GM12878 (cell line): Measurements from ENCODE around the gene MIEN1. TPM values are rescaled to one million over a fixed set of nuclear protein-coding genes. Genes with fewer than 3 reads are reported as not detected.

Experiments
- BMI1 ChIP-seq: fragments of 450-650 bp; IDR thresholded peaks from 2 replicates; pipeline ENCODE4 v1.6.1; 2016; ENCODE audit warnings: mild to moderate bottlenecking, moderate library complexity, borderline replicate concordance
- BRCA1 ChIP-seq: IDR thresholded peaks from 2 replicates; pipeline ENCODE4 v1.6.1; 2011; ENCODE audit warnings: low read depth, low read length, improper control_type of control experiment
- CBX5 ChIP-seq: sonication (generic); IDR thresholded peaks from 2 replicates; pipeline ENCODE4 v1.6.1; 2016; ENCODE audit warnings: low read depth, moderate library complexity, mild to moderate bottlenecking, inconsistent platforms
- CREM ChIP-seq: IDR thresholded peaks from 2 replicates; pipeline ENCODE4 v1.6.1; 2014; ENCODE audit warnings: antibody characterized with exemption, low read depth
- E2F4 ChIP-seq: IDR thresholded peaks from 2 replicates; pipeline ENCODE4 v1.6.1; 2012; ENCODE audit warnings: low read depth, low read length, improper control_type of control experiment
- FOS ChIP-seq: IDR thresholded peaks from 3 replicates; pipeline ENCODE4 v1.6.1; 2011; ENCODE audit warnings: borderline replicate concordance; ENCODE audit not compliant: insufficient read length; ENCODE audit errors: extremely low read depth
- HDAC2 ChIP-seq: fragments of 200-600 bp; sonication (generic); IDR thresholded peaks from 2 replicates; pipeline ENCODE4 v1.6.1; 2017
- IRF4 ChIP-seq: IDR thresholded peaks from 2 replicates; pipeline ENCODE4 v1.6.1; 2011; ENCODE audit warnings: low read depth, low read length
- MEF2A ChIP-seq: IDR thresholded peaks from 2 replicates; pipeline ENCODE4 v1.6.1; 2011; ENCODE audit warnings: low read depth, mild to moderate bottlenecking, low read length, moderate library complexity; ENCODE audit not compliant: insufficient read depth
- RAD21 ChIP-seq: IDR thresholded peaks from 2 replicates; pipeline ENCODE4 v1.6.1; 2011; ENCODE audit warnings: mild to moderate bottlenecking, low read depth, low read length, moderate library complexity; ENCODE audit not compliant: insufficient read depth
- SKIL ChIP-seq: fragments of 450-650 bp; IDR thresholded peaks from 2 replicates; pipeline ENCODE4 v1.6.1; 2017; ENCODE audit warnings: mild to moderate bottlenecking, low read depth, inconsistent platforms; ENCODE audit not compliant: poor library complexity, severe bottlenecking
- SMC3 ChIP-seq: IDR thresholded peaks from 2 replicates; pipeline ENCODE4 v1.6.1; 2011; ENCODE audit warnings: low read length, improper control_type of control experiment, borderline replicate concordance
- TCF12 ChIP-seq: IDR thresholded peaks from 2 replicates; pipeline ENCODE4 v1.6.1; 2011; ENCODE audit warnings: low read depth, mild to moderate bottlenecking, low read length
- ZBTB11 ChIP-seq: fragments of 450-650 bp; formaldehyde crosslinking; IDR thresholded peaks from 2 replicates; pipeline ENCODE4 v1.5.0; 2022; ENCODE audit warnings: mild to moderate bottlenecking, missing genetic modification characterization
- ZNF217 ChIP-seq: fragments of 450-650 bp; IDR thresholded peaks from 2 replicates; pipeline ENCODE4 v1.6.1; 2017; ENCODE audit warnings: antibody characterized with exemption, mild to moderate bottlenecking
- ZNF274 ChIP-seq: IDR thresholded peaks from one replicate; pipeline ENCODE4 v1.8.0; 2011; ENCODE audit not compliant: insufficient read length, insufficient read depth
- ZNF622 ChIP-seq: fragments of 450-650 bp; IDR thresholded peaks from 2 replicates; pipeline ENCODE4 v1.6.1; 2017; ENCODE audit warnings: mild to moderate bottlenecking, inconsistent platforms
- ZSCAN29 ChIP-seq: fragments of 450-650 bp; IDR thresholded peaks from 2 replicates; pipeline ENCODE4 v1.6.1; 2017; ENCODE audit warnings: mild to moderate bottlenecking, moderate library complexity
- polyA plus RNA-seq, 11 experiments: library from polyadenylated mRNA; depleted of rRNA in 4 of 11; unstranded in 6 of 11; stranded (reverse) in 5 of 11; fragments of >200 nt; fragmentation: Nextera tagmentation in 4 of 11; fragmentation: Illumina TruSeq in 1 of 11; extraction: Ambion mirVana in 4 of 11; extraction: Trizol in 1 of 11; gene quantifications; 1 replicate in 1 of 11; 2 replicates in 10 of 11; pipeline versions ENCODE4 v1.2.1 to v1.2.3, GENCODE V29; 2011 to 2016; ENCODE audit warnings: inconsistent platforms in 2 of 11, missing spikeins in 2 of 11, low read depth in 1 of 11
- total RNA-seq, 4 experiments: library from RNA; depleted of rRNA in 3 of 4; stranded (reverse); fragments of >200 nt in 3 of 4; fragmentation: Illumina TruSeq in 1 of 4; extraction: Trizol in 1 of 4; gene quantifications; 2 replicates each; pipeline versions ENCODE4 v1.2.1 to v1.2.3, GENCODE V29; 2013 to 2021
- TF ChIP-seq, protein P1 (sequence below): IDR thresholded peaks from 2 replicates; pipeline ENCODE4 v1.6.1; 2011; ENCODE audit warnings: low read depth, mild to moderate bottlenecking, low read length, moderate library complexity, borderline replicate concordance; ENCODE audit errors: extremely low read depth
- TF ChIP-seq, protein P2 (sequence below): fragments of 450-650 bp; IDR thresholded peaks from 2 replicates; pipeline ENCODE4 v1.6.1; 2014; ENCODE audit warnings: mild to moderate bottlenecking
- TF ChIP-seq, protein P3 (sequence below): IDR thresholded peaks from 2 replicates; pipeline ENCODE4 v1.6.1; 2011; ENCODE audit warnings: mild to moderate bottlenecking, low read depth, low read length, moderate library complexity; ENCODE audit not compliant: insufficient replicate concordance

MIEN1 gene
- total and polyA plus RNA-seq, 10 of the 15 experiments (the other 5 are each of a cell fraction or from before 2014, with no cell fraction given): 24.9 to 89.1 (median 47.7) TPM

GRCh38 chr17:39777534-39778365, 47.4 kb upstream of the MIEN1 start (continued):
- TF ChIP-seq ZBTB11 (CRISPR knock-in tag) (no peak), ZNF622 (no peak), CBX5 (no peak), ZSCAN29 (no peak), IRF4 (peak; percentile 72), HDAC2 (no peak), MEF2A (peak; percentile 72; the same call in 1 of the 2 replicates), TCF12 (0 out of 2 replicates have a peak, but pooled peaks have one; percentile 51), ZNF217 (0 out of 2 replicates have a peak, but pooled peaks have one; percentile 16), RAD21 (no peak), E2F4 (no peak), ZNF274 (no peak), BMI1 (no peak), FOS (no peak), CREM (peak; percentile 50), SMC3 (0 out of 2 replicates have a peak, but pooled peaks have one; percentile 3), SKIL (peak; percentile 58), BRCA1 (no peak)
- TF ChIP-seq, protein P1, sequence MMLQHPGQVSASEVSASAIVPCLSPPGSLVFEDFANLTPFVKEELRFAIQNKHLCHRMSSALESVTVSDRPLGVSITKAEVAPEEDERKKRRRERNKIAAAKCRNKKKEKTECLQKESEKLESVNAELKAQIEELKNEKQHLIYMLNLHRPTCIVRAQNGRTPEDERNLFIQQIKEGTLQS: no peak
- TF ChIP-seq, protein P2, sequence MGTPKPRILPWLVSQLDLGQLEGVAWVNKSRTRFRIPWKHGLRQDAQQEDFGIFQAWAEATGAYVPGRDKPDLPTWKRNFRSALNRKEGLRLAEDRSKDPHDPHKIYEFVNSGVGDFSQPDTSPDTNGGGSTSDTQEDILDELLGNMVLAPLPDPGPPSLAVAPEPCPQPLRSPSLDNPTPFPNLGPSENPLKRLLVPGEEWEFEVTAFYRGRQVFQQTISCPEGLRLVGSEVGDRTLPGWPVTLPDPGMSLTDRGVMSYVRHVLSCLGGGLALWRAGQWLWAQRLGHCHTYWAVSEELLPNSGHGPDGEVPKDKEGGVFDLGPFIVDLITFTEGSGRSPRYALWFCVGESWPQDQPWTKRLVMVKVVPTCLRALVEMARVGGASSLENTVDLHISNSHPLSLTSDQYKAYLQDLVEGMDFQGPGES: no peak
- TF ChIP-seq, protein P3, sequence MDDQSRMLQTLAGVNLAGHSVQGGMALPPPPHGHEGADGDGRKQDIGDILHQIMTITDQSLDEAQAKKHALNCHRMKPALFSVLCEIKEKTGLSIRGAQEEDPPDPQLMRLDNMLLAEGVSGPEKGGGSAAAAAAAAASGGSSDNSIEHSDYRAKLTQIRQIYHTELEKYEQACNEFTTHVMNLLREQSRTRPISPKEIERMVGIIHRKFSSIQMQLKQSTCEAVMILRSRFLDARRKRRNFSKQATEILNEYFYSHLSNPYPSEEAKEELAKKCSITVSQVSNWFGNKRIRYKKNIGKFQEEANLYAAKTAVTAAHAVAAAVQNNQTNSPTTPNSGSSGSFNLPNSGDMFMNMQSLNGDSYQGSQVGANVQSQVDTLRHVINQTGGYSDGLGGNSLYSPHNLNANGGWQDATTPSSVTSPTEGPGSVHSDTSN: no peak
